GM23338 (cell line): Measurements from ENCODE around the gene EGFR.

Source experiments
- CREB1 ChIP-seq: fragments of 250-450 bp; sonication (Bioruptor Pico); IDR thresholded peaks from 2 replicates; pipeline ENCODE4 v1.5.0; 2020; ENCODE audit warnings: low read depth, mild to moderate bottlenecking, moderate library complexity
- CTCF ChIP-seq, 2 experiments: fragments of 200-600 bp in 1 of 2; sonication (generic) in 1 of 2; conservative IDR thresholded peaks; 2 replicates each; pipeline versions ENCODE4 v1.5.1 to v1.6.1; 2016 to 2017; ENCODE audit warnings: antibody characterized with exemption in 2 of 2, low read depth in 2 of 2, mild to moderate bottlenecking in 2 of 2, moderate library complexity in 1 of 2
- ETS1 ChIP-seq: IDR thresholded peaks from 2 replicates; pipeline ENCODE4 v1.6.1; 2016; ENCODE audit warnings: antibody characterized with exemption
- EZH2 ChIP-seq: fragments of 200-600 bp; sonication (generic); IDR thresholded peaks from one replicate; pipeline ENCODE4 v1.8.0; 2017; ENCODE audit warnings: antibody characterized with exemption, mild to moderate bottlenecking, low read depth; ENCODE audit not compliant: unreplicated experiment
- EZH2phosphoT487 ChIP-seq: fragments of 200-600 bp; sonication (generic); IDR thresholded peaks from one replicate; pipeline ENCODE4 v1.8.1; 2018; ENCODE audit warnings: antibody characterized with exemption; ENCODE audit not compliant: unreplicated experiment
- JUNB ChIP-seq: IDR thresholded peaks from one replicate; pipeline ENCODE4 v1.6.1; 2016; ENCODE audit warnings: antibody characterized with exemption; ENCODE audit not compliant: unreplicated experiment
- NANOG ChIP-seq: IDR thresholded peaks from 2 replicates; pipeline ENCODE4 v1.6.1; 2016; ENCODE audit warnings: antibody characterized with exemption, borderline replicate concordance
- POLR2AphosphoS5 ChIP-seq: IDR thresholded peaks from 2 replicates; pipeline ENCODE4 v1.6.1; 2016; ENCODE audit warnings: antibody characterized with exemption, low read depth
- REST ChIP-seq: IDR thresholded peaks from one replicate; pipeline ENCODE4 v1.6.1; 2018; ENCODE audit warnings: antibody characterized with exemption; ENCODE audit not compliant: unreplicated experiment
- STAT1 ChIP-seq: IDR thresholded peaks from one replicate; pipeline ENCODE4 v1.6.1; 2016; ENCODE audit warnings: antibody characterized with exemption; ENCODE audit not compliant: unreplicated experiment
- ZNF331 ChIP-seq: fragments of 250-450 bp; sonication (Bioruptor Pico); IDR thresholded peaks from 2 replicates; pipeline ENCODE4 v1.5.0; 2020; ENCODE audit warnings: low read depth, mild to moderate bottlenecking, moderate library complexity

GRCh38 chr7:55070271-55070743, 51.5 kb downstream of the EGFR start:
- no peak for TF ChIP-seq CTCF (conservative IDR thresholded peaks at IDR 0.05; ENCODE audit: low read depth in 2 of 2)
- TF ChIP-seq ETS1: no peak
- no peak for TF ChIP-seq REST
- TF ChIP-seq EZH2: no peak
- no peak for TF ChIP-seq JUNB
- TF ChIP-seq POLR2AphosphoS5: no peak
- no peak for TF ChIP-seq EZH2phosphoT487
- no peak for TF ChIP-seq NANOG
- no peak for TF ChIP-seq CREB1 (CRISPR knock-in tag)
- TF ChIP-seq ZNF331 (CRISPR knock-in tag): no peak
- TF ChIP-seq STAT1: no peak
